Calu3 (cell line): Measurements from ENCODE around the gene RAB5B. TPM values are rescaled to one million over a fixed set of nuclear protein-coding genes. Genes with fewer than 3 reads are reported as not detected.

ENCODE experiments used
- BruUV-seq: library from RNA; stranded (reverse); fragments of 400-500 nt; replicated peaks from 2 replicates; lab custom pipeline; 2021; lab: Mats Ljungman, UMichigan
- CTCF ChIA-PET: fragments of 300-600 bp; sonication (Branson Sonifier 250); formaldehyde crosslinking; loops from one replicate; lab custom pipeline; 2022; ENCODE audit warnings: antibody characterized with exemption; lab: Charles Lee
- DNase-seq: peaks from one replicate; pipeline ENCODE4 v3.0.0; 2022
- H3K27ac Mint-ChIP-seq: one replicate; pipeline ENCODE4 v1.8.0; 2022; ENCODE audit warnings: mixed read lengths; ENCODE audit not compliant: unreplicated experiment
- H3K27me3 Mint-ChIP-seq: one replicate; pipeline ENCODE4 v1.8.0; 2022; ENCODE audit warnings: mixed read lengths; ENCODE audit not compliant: unreplicated experiment
- H3K36me3 Mint-ChIP-seq: one replicate; pipeline ENCODE4 v1.8.0; 2022; ENCODE audit warnings: mild to moderate bottlenecking, moderate library complexity, mixed read lengths; ENCODE audit not compliant: insufficient read depth, unreplicated experiment
- H3K4me1 Mint-ChIP-seq: one replicate; pipeline ENCODE4 v1.8.0; 2022; ENCODE audit warnings: mild to moderate bottlenecking, low read depth, mixed read lengths; ENCODE audit not compliant: unreplicated experiment
- H3K4me3 Mint-ChIP-seq: one replicate; pipeline ENCODE4 v1.8.0; 2022; ENCODE audit warnings: mild to moderate bottlenecking, low read depth, moderate library complexity, mixed read lengths; ENCODE audit not compliant: unreplicated experiment
- H3K9me3 Mint-ChIP-seq: one replicate; pipeline ENCODE4 v1.8.0; 2022; ENCODE audit warnings: low read depth, mixed read lengths; ENCODE audit not compliant: unreplicated experiment
- intact Hi-C: fragments of 100-400 bp; cut with micrococcal nuclease; formaldehyde crosslinking; loops from one replicate; pipeline ENCODE4 v1.10.0; 2022; ENCODE audit not compliant: unreplicated experiment
- total RNA-seq: library from RNA; stranded (reverse); gene quantifications from 2 replicates; pipeline ENCODE4 v1.2.3, GENCODE V29; 2022
- TF ChIP-seq, protein P1 (sequence below): fragments of 200-600 bp; IDR thresholded peaks from one replicate; pipeline ENCODE4 v1.8.0; 2022; ENCODE audit warnings: antibody characterized with exemption; ENCODE audit not compliant: unreplicated experiment

Gene RAB5B
- total RNA-seq, 1 experiment from 2014 or later: 91.6 TPM

DNA sequence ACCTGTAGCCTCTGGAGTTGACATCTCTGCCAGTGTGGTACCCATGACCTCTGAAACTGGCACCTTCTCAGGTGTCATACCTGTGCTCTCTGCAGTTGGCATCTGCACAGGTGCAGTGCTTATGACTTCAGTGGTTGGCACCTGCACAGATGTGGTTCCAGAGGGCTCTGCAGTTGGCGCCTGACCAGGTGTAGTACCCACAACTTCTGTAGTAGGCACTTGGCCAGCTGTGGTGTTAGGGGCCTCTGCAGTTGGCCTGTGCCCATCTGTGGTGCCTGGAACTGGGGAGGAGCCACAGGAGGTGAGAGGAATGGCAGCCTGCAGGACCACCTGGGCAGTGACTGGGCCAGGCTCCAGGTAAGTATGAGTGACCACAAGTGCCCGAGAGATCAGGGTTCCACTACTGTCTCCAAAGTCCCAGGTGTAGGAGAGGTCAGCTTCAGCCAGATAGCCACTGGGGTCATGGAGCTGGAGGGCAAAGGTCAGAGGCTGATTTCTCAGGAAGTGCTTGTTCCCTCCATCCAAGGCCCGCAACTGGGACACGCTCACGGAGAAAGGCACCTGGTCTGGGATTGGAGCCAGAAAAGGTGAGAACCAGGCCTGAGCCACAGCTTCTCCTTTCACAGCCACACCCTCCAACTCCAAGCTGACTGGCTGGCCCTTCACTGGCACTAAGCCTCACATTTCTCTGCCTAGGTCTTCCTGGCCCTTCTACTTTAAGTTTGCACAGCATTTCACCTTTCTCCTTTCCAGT lies 16.6 kb upstream of the RAB5B start:
- TF ChIP-seq, protein P1, sequence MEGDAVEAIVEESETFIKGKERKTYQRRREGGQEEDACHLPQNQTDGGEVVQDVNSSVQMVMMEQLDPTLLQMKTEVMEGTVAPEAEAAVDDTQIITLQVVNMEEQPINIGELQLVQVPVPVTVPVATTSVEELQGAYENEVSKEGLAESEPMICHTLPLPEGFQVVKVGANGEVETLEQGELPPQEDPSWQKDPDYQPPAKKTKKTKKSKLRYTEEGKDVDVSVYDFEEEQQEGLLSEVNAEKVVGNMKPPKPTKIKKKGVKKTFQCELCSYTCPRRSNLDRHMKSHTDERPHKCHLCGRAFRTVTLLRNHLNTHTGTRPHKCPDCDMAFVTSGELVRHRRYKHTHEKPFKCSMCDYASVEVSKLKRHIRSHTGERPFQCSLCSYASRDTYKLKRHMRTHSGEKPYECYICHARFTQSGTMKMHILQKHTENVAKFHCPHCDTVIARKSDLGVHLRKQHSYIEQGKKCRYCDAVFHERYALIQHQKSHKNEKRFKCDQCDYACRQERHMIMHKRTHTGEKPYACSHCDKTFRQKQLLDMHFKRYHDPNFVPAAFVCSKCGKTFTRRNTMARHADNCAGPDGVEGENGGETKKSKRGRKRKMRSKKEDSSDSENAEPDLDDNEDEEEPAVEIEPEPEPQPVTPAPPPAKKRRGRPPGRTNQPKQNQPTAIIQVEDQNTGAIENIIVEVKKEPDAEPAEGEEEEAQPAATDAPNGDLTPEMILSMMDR: no peak
- Mint-ChIP-seq H3K36me3 (peaks cover 14% of the 10 kb centered on the region), H3K4me3 (no peak overlapping the region), H3K9me3 (no peaks in the 10 kb centered on the region), H3K27ac (peak overlapping the region; percentile 36), H3K27me3 (no peaks in the 10 kb centered on the region), H3K4me1 (peaks cover 31% of the 10 kb centered on the region)
- intact Hi-C loops: no loop called here
- DNase-seq: peak; percentile 53
- CTCF ChIA-PET: interaction anchor here (1.4 to 2.8 kb wide), 3 partner anchors 11 to 73 kb away, joined by 3 to 14 read pairs (median 5); partner anchors contain the start of gene RAB5B
- BruUV-seq: no TSS peak

DNA sequence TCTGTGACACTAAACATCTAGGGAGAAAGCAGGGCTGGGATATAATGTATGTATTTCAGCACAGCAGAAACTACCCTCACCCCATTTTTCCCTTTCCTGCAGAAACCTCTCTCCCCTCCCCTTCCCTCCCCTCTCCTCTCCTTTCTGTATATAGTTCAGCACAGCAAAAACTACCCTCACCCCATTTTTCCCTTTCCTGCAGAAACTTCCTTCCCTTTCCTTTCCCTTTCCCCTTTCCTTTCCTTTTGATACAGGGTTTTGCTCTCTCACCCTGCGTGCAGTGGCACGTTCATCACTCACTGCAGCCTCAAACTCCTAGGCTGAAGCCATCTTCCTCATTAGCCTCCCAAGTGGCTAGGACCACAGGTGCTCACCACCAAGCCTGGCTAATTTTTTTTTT lies 10.1 kb upstream of the RAB5B start:
- no peak overlapping the region for H3K27ac Mint-ChIP-seq
- DNase-seq: no peak
- no TSS peak for BruUV-seq

GRCh38 chr12:55965240-55965639 lies 8.6 kb upstream of the RAB5B start:
- DNase-seq: no peak
- no TSS peak for BruUV-seq
- no peaks in the 10 kb centered on the region for H3K9me3 Mint-ChIP-seq
- intact Hi-C loops: no loop called here
- H3K36me3 Mint-ChIP-seq: peaks cover 22% of the 10 kb centered on the region
- H3K27ac Mint-ChIP-seq: peak overlapping the region; percentile 94
- peaks cover 24% of the 10 kb centered on the region for H3K4me1 Mint-ChIP-seq
- TF ChIP-seq, protein P1: no peak
- H3K27me3 Mint-ChIP-seq: no peaks in the 10 kb centered on the region
- no peak overlapping the region for H3K4me3 Mint-ChIP-seq
- CTCF ChIA-PET: no interaction called here

More for the DNA sequence above, 10.1 kb upstream of the RAB5B start:
- intact Hi-C loops: no loop called here
- Mint-ChIP-seq H3K4me1 (peaks cover 24% of the 10 kb centered on the region), H3K4me3 (no peak overlapping the region), H3K36me3 (peaks cover 22% of the 10 kb centered on the region), H3K27me3 (no peaks in the 10 kb centered on the region), H3K9me3 (no peaks in the 10 kb centered on the region)
- CTCF ChIA-PET: no interaction called here
- TF ChIP-seq, protein P1: no peak

DNA sequence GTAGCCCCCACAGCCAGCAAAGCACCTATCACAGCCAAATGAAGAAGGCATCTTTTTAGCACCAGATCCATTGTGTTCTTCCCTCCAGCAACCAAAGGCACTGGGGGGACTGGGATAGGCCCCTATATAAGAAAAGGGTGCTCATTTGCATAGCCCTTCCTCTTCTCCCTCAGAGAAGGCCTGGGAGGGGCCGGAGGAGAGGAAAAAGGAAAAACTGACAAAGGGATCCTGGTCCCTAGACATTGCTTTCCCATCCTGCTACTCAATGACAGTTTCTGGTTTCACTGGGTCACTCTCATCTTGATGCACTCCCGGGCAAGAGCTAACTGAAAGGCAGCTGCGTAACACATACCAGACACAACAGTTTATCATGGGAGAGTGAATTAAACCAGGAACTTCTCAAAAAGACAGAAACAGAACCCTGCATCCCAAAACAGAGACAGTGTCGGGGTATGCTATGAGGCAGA lies 7.9 kb upstream of the RAB5B start, which contains the start of gene PMEL:
Gene PMEL, minus strand, starts transcription at position 102 of the 467 bp plus-strand sequence. Its CDS starts 31 bp downstream, at position 71.
- Mint-ChIP-seq H3K4me1 (peaks cover 24% of the 10 kb centered on the region), H3K27ac (peak within 1 kb of the TSS; percentile 94), H3K36me3 (peaks cover 22% of the 10 kb centered on the region), H3K9me3 (no peaks in the 10 kb centered on the region), H3K27me3 (no peaks in the 10 kb centered on the region), H3K4me3 (peak within 1 kb of the TSS; percentile 98)
- BruUV-seq: no TSS peak
- CTCF ChIA-PET: no interaction called here
- peak; percentile 8 for DNase-seq
- TF ChIP-seq, protein P1: no peak
- intact Hi-C loops: no loop called here
